HG03095 (cell line): Measurements from ENCODE around the gene FAM181A.

Experiments used
- ATAC-seq: cut with Tn5 transposase; IDR thresholded peaks from one replicate; pipeline ENCODE4 v1.9.1; 2021; ENCODE audit warnings: moderate library complexity; ENCODE audit not compliant: unreplicated experiment

Gene FAM181A

GRCh38 chr14:93960774-93961438 is 33.8 kb downstream of the FAM181A start:
- ATAC-seq = no peak

- no peak for ATAC-seq
These were observed 34.5 kb downstream of the FAM181A start for GRCh38 chr14:93961620-93962019.

- peak; percentile 46 for ATAC-seq
These were observed 35.8 kb downstream of the FAM181A start for GRCh38 chr14:93962701-93963601.

GRCh38 chr14:93963692-93964091 is 36.5 kb downstream of the FAM181A start:
- no peak for ATAC-seq

- no peak for ATAC-seq
These were observed 37.1 kb downstream of the FAM181A start for GRCh38 chr14:93964281-93964680.

- ATAC-seq = no peak
These were observed 37.7 kb downstream of the FAM181A start for GRCh38 chr14:93964820-93965286.

GRCh38 chr14:93965287-93965821 is 38.2 kb downstream of the FAM181A start:
- no peak for ATAC-seq

- no peak for ATAC-seq
These were observed 38.9 kb downstream of the FAM181A start for GRCh38 chr14:93965946-93966474.

GRCh38 chr14:93967637-93968250 is 40.6 kb downstream of the FAM181A start:
- peak; percentile 48 for ATAC-seq

GRCh38 chr14:93969082-93969828 is 42.1 kb downstream of the FAM181A start:
- ATAC-seq = no peak

- no peak for ATAC-seq
These were observed 43.4 kb downstream of the FAM181A start for GRCh38 chr14:93970585-93970964.

GRCh38 chr14:93970965-93971634 is 44.0 kb downstream of the FAM181A start:
- peak; percentile 28 for ATAC-seq

- no peak for ATAC-seq
These were observed 44.5 kb downstream of the FAM181A start for GRCh38 chr14:93971635-93972027.

- ATAC-seq = no peak
These were observed 45.6 kb downstream of the FAM181A start for GRCh38 chr14:93972618-93973205.

GRCh38 chr14:93973607-93974006 is 46.5 kb downstream of the FAM181A start:
- no peak for ATAC-seq

GRCh38 chr14:93974299-93974698 is 47.2 kb downstream of the FAM181A start:
- no peak for ATAC-seq

- ATAC-seq = no peak
These were observed 47.7 kb downstream of the FAM181A start for GRCh38 chr14:93974833-93975232.

GRCh38 chr14:93975791-93976476 is 48.8 kb downstream of the FAM181A start:
- ATAC-seq = peak; percentile 79
